ENCODE data around the gene PAQR7. TPM values are rescaled to one million over a fixed set of nuclear protein-coding genes. Genes with fewer than 3 reads are reported as not detected.
A peak's percentile ranks its signal among the peaks of the same experiment; 100 is the strongest.

PAQR7 gene
- total RNA-seq, 1 experiment from 2014 or later: 5.7 TPM

- no peak for DNase-seq (ENCODE audit: low spot score)
Observed at GRCh38 chr1:25874209-25874608, 1.3 kb downstream of the PAQR7 start.

GRCh38 chr1:25873120-25873519 lies 2.4 kb downstream of the PAQR7 start:
- peak; percentile 38 for DNase-seq (ENCODE audit: low spot score)

- no peak for DNase-seq (ENCODE audit: low spot score)
Observed at GRCh38 chr1:25872713-25873112, 2.8 kb downstream of the PAQR7 start.

DNA sequence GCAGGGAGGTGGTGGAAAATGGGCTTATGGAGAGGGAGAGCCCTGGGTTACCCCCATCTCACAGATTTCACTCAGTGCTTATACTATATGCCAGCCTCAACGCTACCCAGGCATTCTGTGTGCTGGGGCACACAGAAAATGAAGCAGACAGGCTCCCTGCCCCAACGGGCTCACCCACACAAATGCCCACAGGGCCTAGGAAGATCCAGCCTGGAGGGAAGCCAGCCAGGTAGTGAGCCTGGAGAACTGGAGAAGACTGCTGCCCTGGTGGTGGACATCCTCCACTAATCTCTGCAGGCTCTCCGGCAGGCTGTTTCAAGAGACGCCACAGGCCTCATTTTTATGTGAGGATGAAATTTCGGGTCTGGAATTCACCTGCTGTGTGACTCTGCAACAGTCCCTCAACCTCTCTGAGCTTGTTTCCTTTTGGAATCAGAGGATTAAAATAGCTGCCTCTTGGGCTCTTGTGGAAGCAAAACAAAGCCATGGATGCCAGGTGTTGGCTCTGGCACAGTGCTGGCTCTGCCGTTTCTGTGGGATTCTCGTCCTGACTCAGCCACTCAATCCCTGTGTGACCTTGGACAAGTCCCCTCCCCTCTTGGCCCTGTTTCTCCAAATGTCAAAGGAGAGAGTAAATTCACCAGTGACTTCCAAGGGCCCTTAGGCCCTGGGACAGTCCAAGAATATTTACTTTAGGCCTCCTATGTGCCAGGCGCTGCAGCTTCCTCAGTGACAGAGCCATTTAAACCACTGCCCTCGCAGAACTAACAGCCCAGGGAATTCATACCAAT lies 3.6 kb downstream of the PAQR7 start:
- no peak for DNase-seq (ENCODE audit: low spot score)

GRCh38 chr1:25871086-25871703 lies 4.3 kb downstream of the PAQR7 start:
- no peak for DNase-seq (ENCODE audit: low spot score)

DNA sequence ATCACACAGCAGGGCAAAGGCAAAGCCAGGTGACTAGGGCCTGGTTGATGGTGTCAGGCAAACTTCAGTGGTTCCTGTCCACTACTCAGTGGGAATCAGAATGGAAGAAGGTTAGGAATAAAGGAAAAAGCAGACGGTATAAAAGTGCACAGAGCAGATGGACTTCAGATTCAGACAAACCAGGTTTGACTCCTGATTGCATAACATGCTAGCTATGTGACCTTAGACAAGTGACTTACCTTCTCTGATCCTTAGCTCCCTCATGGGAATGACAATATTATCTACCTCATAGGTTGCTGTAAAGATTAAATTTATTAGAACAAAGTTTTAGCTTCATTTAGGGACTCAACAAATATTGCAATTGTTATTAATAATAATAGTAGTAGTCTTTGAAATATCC lies 4.9 kb downstream of the PAQR7 start:
- no peak for DNase-seq (ENCODE audit: low spot score)

DNA sequence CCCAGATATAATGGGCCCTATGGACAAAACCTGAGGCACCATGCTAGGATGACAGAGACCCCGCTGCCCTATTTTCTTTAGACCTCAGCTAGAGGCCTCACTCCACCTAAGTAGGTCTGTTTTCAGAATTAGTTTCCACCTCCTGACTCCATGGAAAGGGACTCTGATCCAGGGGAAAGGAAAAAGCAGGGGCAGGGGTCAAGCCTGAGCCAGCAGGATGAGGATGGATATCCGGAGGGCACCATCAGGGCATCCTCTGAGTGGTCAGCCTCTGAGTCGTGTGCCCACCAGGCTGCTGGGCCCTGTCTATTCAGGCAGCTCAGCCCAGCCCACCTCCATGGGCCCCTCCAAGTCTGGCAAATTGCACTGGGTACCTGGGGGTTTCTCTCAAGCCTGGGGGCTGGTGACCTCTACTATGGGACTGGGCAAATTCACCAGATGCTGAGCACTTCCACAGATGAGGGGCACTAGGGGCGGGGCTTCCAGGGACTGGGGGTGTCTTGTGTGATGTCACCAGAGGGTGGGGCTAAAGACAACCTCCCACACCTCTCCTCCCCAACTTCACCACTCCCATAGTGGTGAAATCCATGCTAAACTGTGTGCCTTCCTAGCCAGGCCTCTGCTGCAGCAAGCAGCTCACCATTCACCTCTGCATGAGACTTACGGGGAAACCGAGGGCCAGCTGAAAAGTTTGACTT lies 5.5 kb downstream of the PAQR7 start:
- DNase-seq (ENCODE audit: low spot score): no peak

DNA sequence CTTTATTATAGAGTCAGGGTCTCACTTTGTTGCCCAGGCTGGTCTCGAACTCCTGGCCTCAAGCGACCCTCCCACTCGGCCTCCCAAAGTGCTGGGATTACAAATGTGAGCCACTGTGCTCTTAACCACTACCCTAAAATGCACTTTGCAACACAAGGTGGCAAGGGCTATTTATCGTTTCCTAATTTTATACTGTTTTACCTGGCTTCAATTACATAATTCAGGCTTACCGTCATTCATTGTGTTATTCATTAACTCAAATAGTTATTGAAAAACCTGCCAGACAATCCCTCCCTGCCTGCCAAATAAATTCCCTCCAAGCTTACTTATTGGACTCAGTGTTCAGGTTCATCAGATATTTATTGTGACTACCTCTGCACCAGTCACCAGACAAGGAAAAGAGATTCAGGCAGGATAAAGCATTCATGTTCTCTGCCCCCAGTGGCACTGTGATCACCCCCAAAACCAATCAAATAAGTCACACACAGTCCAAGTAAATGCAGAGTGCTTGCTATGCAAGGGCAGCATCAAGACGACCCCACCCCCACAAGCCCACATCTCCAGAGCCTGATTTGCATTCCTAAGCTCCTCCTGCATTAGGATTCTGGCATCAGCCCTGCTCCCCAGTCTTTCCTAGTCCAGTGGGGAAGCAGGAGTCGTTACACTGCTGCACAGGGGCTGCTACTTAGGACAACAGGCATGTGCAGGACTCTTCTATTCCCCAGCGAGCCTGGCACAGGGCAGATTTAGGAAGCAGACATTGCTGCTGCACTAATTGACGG lies 8.1 kb downstream of the PAQR7 start:
- DNase-seq (ENCODE audit: low spot score): peak; percentile 82

GRCh38 chr1:25866288-25866687 lies 9.2 kb downstream of the PAQR7 start:
- DNase-seq (ENCODE audit: low spot score): no peak

- no peak for DNase-seq (ENCODE audit: low spot score)
Observed at GRCh38 chr1:25864434-25864833, 11.1 kb downstream of the PAQR7 start.

GRCh38 chr1:25863486-25864262 lies 11.8 kb downstream of the PAQR7 start:
- no peak for DNase-seq (ENCODE audit: low spot score)

DNA sequence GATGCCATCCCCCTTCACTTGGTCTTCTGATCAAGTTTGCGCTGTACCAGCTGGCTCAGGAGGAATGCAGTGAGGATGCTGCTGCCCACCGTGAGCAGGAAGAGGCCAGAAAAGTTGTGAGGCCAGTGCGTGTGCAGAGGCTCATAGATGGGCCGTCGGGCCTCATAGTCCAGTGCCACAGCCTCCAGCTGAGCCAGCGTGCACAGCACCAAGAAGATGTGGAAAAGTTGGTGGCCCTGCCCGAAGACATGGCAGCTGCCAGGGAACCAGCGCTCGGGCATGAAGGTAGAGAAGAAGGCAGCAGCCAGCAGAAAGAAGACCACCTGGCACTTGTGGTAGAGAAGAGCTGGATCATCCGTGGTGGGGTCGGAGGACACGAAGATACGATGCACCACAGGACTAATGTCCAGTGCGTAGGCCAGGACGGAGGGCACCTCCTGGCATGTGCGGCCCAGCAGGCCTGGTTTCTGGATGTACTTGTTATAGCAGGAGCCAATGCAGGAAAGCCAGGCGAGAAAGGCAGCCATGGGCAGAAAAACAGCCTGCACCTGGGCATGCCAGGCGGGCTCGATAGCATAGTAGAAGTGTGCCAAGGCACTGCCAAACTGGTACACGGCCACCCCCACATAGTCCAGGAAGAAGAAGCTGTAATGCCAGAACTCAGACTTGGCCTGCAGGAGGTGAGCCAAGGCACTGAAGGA lies 12.6 kb downstream of the PAQR7 start:
- no peak for DNase-seq (ENCODE audit: low spot score)

GRCh38 chr1:25861316-25862286 lies 13.9 kb downstream of the PAQR7 start:
- DNase-seq (ENCODE audit: low spot score): no peak

DNA sequence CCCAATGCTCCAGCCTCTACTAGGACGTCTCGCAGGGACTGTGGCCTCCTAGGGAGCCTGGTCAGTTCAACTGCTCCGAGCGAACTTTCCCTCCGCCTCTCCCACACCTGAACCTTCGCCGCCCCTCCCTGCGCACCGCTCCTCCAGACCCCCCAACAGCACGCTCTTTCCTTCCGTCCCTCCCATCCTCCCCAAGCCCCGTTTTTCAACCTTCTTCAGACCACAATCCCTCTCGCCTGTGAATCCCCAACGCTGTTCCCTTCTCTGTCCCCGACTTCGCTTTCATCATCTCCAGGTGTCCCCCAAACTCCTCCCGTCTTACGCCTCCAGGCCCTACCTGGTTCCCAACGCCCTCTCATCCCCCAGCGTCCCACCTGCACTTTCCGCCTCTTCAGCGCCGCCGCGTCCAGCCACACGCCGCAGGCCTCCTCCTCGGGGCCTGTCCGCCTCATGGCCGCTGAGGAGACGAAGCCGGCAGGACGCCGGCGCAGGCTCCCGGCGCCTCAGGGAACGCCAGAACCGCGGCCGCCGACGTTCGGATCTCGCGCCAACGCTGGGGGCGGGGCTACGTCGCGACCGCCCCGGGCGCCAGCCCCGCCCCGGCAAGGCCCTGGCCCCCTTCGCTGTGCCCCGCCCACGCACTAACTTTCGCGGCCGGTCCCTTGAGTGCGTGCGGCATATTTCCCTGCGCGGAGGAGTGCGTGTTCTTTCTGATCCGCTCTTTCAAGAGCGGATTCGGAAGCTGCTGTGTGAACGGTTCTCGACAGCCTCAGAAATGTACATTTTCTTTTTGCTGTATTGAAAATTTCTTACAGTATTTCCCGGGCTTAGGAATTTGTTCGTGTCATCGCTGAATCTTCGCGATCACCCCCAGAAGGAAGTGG lies 16.4 kb downstream of the PAQR7 start, which contains the start of gene AUNIP:
AUNIP (minus strand) TSS at position 552 of the 884 bp plus-strand sequence; CDS start at position 452, 100 bp downstream.
- DNase-seq (ENCODE audit: low spot score): peak; percentile 90

GRCh38 chr1:25858494-25858893 lies 17.0 kb downstream of the PAQR7 start:
- DNase-seq (ENCODE audit: low spot score): peak; percentile 22

GRCh38 chr1:25856856-25857255 lies 18.7 kb downstream of the PAQR7 start:
- no peak for DNase-seq (ENCODE audit: low spot score)

DNA sequence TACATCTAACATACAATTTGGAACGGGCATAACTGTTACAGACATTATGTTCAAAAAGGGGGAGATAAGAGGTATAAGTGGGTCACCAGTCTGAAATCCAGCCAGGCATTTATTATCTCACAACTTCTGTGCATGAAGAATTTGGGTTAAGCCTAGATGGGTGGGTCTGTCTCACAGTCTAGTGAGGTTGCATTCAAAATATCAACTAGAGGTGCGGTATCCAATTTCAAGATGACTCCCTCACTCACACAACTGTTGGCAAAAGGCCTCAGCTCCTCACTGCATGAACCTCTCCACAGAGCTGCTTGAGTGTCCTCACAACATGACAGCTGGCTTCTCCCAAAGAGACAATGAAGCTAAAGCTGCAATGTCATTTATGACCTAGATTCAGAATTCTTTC lies 21.0 kb downstream of the PAQR7 start:
- no peak for DNase-seq (ENCODE audit: low spot score)

DNA sequence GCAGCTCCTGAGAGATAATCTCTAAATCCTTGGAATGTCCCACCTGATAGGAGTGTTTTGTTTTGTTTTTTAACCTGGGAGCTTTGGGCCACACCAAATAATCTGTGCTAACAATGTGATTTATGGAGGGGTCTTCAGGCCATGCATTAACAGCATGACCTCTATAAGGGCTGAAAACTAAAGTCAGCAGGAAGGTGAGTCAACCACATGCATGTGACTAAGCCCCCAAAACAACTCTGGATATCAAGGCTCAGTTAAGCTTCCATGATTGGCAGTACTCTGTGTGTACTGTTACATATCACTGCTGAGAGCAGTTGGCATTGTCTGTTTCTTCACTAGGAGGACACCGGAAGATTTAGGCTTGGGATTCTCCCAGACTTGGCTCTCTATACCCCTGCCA lies 27.0 kb downstream of the PAQR7 start:
- no peak for DNase-seq (ENCODE audit: low spot score)
